ENCODE results near the gene TECTA. TPM values are rescaled to one million over a fixed set of nuclear protein-coding genes. Genes with fewer than 3 reads are reported as not detected.
A peak's percentile ranks its signal among the peaks of the same experiment; 100 is the strongest.

Gene TECTA
- total RNA-seq, 1 donor from 2014 or later = 0.91 TPM

GRCh38 chr11:121068787-121069186 lies 32.3 kb upstream of the TECTA start:
- H3K9me3 Mint-ChIP-seq (ENCODE audit: unreplicated experiment) = peaks cover 3% of the 10 kb centered on the region
- H3K27ac Mint-ChIP-seq (ENCODE audit: unreplicated experiment) = no peak overlapping the region
- TF ChIP-seq CTCF (IDR thresholded peaks at IDR 0.05; ENCODE audit: insufficient read depth, low read depth, low read length) = no peak
- no peak for TF ChIP-seq EZH2 (IDR thresholded peaks at IDR 0.05; ENCODE audit: insufficient read depth, low read length)
- no peak overlapping the region for H3K4me3 Mint-ChIP-seq (ENCODE audit: unreplicated experiment)
- Histone ChIP-seq H3K4me1 (ENCODE audit: insufficient read depth, low read length) (no peaks in the 10 kb centered on the region), H3K4me2 (ENCODE audit: low read length) (no peak overlapping the region), H4K20me1 (ENCODE audit: insufficient read depth, low read length) (peaks cover 14% of the 10 kb centered on the region), H3K9me3 (ENCODE audit: insufficient read depth, low read depth, low read length) (no peaks in the 10 kb centered on the region), H3K27ac (ENCODE audit: low read depth, low read length) (no peak overlapping the region), H3K79me2 (ENCODE audit: insufficient read depth, low read length) (no peaks in the 10 kb centered on the region), H3K9ac (ENCODE audit: low read length) (no peak overlapping the region), H3K27me3 (ENCODE audit: insufficient read depth, low read length) (no peaks in the 10 kb centered on the region), H3K4me3 (ENCODE audit: insufficient read depth, low read depth, low read length) (no peak overlapping the region), H2AFZ (ENCODE audit: low read depth, low read length) (no peak overlapping the region), H3K36me3 (ENCODE audit: insufficient read depth, low read length) (peaks cover 17% of the 10 kb centered on the region)
- H3K4me1 Mint-ChIP-seq (ENCODE audit: low read depth, unreplicated experiment) = peaks cover 9% of the 10 kb centered on the region
- H3K27me3 Mint-ChIP-seq (ENCODE audit: low read depth, unreplicated experiment) = no peaks in the 10 kb centered on the region
- peaks cover 23% of the 10 kb centered on the region for H3K36me3 Mint-ChIP-seq (ENCODE audit: low read depth, unreplicated experiment)
- DNase-seq (ENCODE audit: low read depth) (no peak), FAIRE-seq (no peak)

GRCh38 chr11:121070951-121071845 lies 29.8 kb upstream of the TECTA start:
- TF ChIP-seq EZH2 (IDR thresholded peaks at IDR 0.05; ENCODE audit: insufficient read depth, low read length) (no peak), CTCF (IDR thresholded peaks at IDR 0.05; ENCODE audit: insufficient read depth, low read depth, low read length) (no peak)
- Mint-ChIP-seq H3K4me3 (ENCODE audit: unreplicated experiment) (no peak overlapping the region), H3K36me3 (ENCODE audit: low read depth, unreplicated experiment) (peaks cover 17% of the 10 kb centered on the region), H3K9me3 (ENCODE audit: unreplicated experiment) (peaks cover 3% of the 10 kb centered on the region), H3K4me1 (ENCODE audit: low read depth, unreplicated experiment) (peaks cover 9% of the 10 kb centered on the region), H3K27ac (ENCODE audit: unreplicated experiment) (peak overlapping the region; percentile 83), H3K27me3 (ENCODE audit: low read depth, unreplicated experiment) (no peaks in the 10 kb centered on the region)
- H3K36me3 ChIP-seq (ENCODE audit: insufficient read depth, low read length) = peaks cover 9% of the 10 kb centered on the region
- no peaks in the 10 kb centered on the region for H3K27me3 ChIP-seq (ENCODE audit: insufficient read depth, low read length)
- H3K9ac ChIP-seq (ENCODE audit: low read length) = no peak overlapping the region
- no peak overlapping the region for H3K4me2 ChIP-seq (ENCODE audit: low read length)
- peaks cover 14% of the 10 kb centered on the region for H4K20me1 ChIP-seq (ENCODE audit: insufficient read depth, low read length)
- H3K79me2 ChIP-seq (ENCODE audit: insufficient read depth, low read length) = no peaks in the 10 kb centered on the region
- no peaks in the 10 kb centered on the region for H3K4me1 ChIP-seq (ENCODE audit: insufficient read depth, low read length)
- no peaks in the 10 kb centered on the region for H3K9me3 ChIP-seq (ENCODE audit: insufficient read depth, low read depth, low read length)
- H3K27ac ChIP-seq (ENCODE audit: low read depth, low read length) = no peak overlapping the region
- DNase-seq (ENCODE audit: low read depth) (no peak), FAIRE-seq (no peak)
- no peak overlapping the region for H2AFZ ChIP-seq (ENCODE audit: low read depth, low read length)
- H3K4me3 ChIP-seq (ENCODE audit: insufficient read depth, low read depth, low read length) = no peak overlapping the region

Measured in astrocyte (in vitro differentiated cells and primary cell).